Trophoblast cell (in vitro differentiated cells and primary cell): ENCODE data around the gene GNG14.
A peak's percentile ranks its signal among the peaks of the same experiment; 100 is the strongest.

Experiments used
- DNase-seq, 2 donors: peaks; one replicate each; pipeline ENCODE4 v3.0.0-alpha.2; 2016
- H2AFZ ChIP-seq: 2 replicates; pipeline ENCODE4 v1.6.1; 2013; ENCODE audit warnings: low read length, moderate library complexity, mild to moderate bottlenecking; ENCODE audit not compliant: insufficient read depth, poor library complexity
- H2AK5ac ChIP-seq: 2 replicates; pipeline ENCODE4 v1.6.1; 2013; ENCODE audit warnings: mild to moderate bottlenecking, low read length
- H2BK120ac ChIP-seq: 2 replicates; pipeline ENCODE4 v1.6.1; 2013; ENCODE audit warnings: low read length, mild to moderate bottlenecking, moderate library complexity; ENCODE audit not compliant: insufficient read depth, poor library complexity
- H2BK12ac ChIP-seq: 2 replicates; pipeline ENCODE4 v1.6.1; 2013; ENCODE audit warnings: mild to moderate bottlenecking, low read length, moderate library complexity
- H2BK5ac ChIP-seq: 2 replicates; pipeline ENCODE4 v1.6.1; 2013; ENCODE audit warnings: low read length, low read depth, moderate library complexity, mild to moderate bottlenecking; ENCODE audit not compliant: poor library complexity
- H3K14ac ChIP-seq: 2 replicates; pipeline ENCODE4 v1.6.1; 2013; ENCODE audit warnings: mild to moderate bottlenecking, low read length
- H3K18ac ChIP-seq: 2 replicates; pipeline ENCODE4 v1.6.1; 2013; ENCODE audit warnings: mild to moderate bottlenecking, low read length
- H3K23ac ChIP-seq: 2 replicates; pipeline ENCODE4 v1.6.1; 2013; ENCODE audit warnings: low read length
- H3K27ac ChIP-seq: 2 replicates; pipeline ENCODE4 v1.5.1; 2013; ENCODE audit warnings: low read depth, mild to moderate bottlenecking, inconsistent platforms, low read length, moderate library complexity
- H3K27me3 ChIP-seq: 2 replicates; pipeline ENCODE4 v1.6.1; 2013; ENCODE audit warnings: inconsistent platforms, mild to moderate bottlenecking, low read length, moderate library complexity; ENCODE audit not compliant: insufficient read depth
- H3K36me3 ChIP-seq, 2 experiments: 1 replicate in 1 of 2; 2 replicates in 1 of 2; pipeline ENCODE4 v1.6.1; 2013; ENCODE audit warnings: low read length in 2 of 2, mild to moderate bottlenecking in 2 of 2, moderate library complexity in 1 of 2; ENCODE audit not compliant: insufficient read depth in 2 of 2, control insufficient read depth in 1 of 2
- H3K4ac ChIP-seq: 2 replicates; pipeline ENCODE4 v1.6.1; 2013; ENCODE audit warnings: low read depth, mild to moderate bottlenecking, low read length, moderate library complexity
- H3K4me1 ChIP-seq, 2 experiments: 1 replicate in 1 of 2; 2 replicates in 1 of 2; pipeline ENCODE4 v1.6.1; 2013; ENCODE audit warnings: low read length in 2 of 2, mild to moderate bottlenecking in 2 of 2, moderate library complexity in 1 of 2; ENCODE audit not compliant: insufficient read depth in 2 of 2, control insufficient read depth in 1 of 2
- H3K4me2 ChIP-seq: 2 replicates; pipeline ENCODE4 v1.6.1; 2013; ENCODE audit warnings: inconsistent platforms, mild to moderate bottlenecking, low read length, moderate library complexity
- H3K4me3 ChIP-seq: 2 replicates; pipeline ENCODE4 v1.5.1; 2013; ENCODE audit warnings: mild to moderate bottlenecking, low read depth, low read length, inconsistent platforms
- H3K79me1 ChIP-seq: one replicate; pipeline ENCODE4 v1.6.1; 2013; ENCODE audit warnings: low read length
- H3K79me2 ChIP-seq: 2 replicates; pipeline ENCODE4 v1.6.1; 2013; ENCODE audit warnings: low read length, mild to moderate bottlenecking; ENCODE audit not compliant: control insufficient read depth, insufficient read depth, poor library complexity
- H3K9ac ChIP-seq: 2 replicates; pipeline ENCODE4 v1.6.1; 2013; ENCODE audit warnings: mild to moderate bottlenecking, low read length
- H3K9me3 ChIP-seq: 2 replicates; pipeline ENCODE4 v1.6.1; 2013; ENCODE audit warnings: low read depth, mild to moderate bottlenecking, control low read depth, inconsistent platforms, low read length; ENCODE audit not compliant: insufficient read depth
- H4K12ac ChIP-seq: 2 replicates; pipeline ENCODE4 v1.6.1; 2013; ENCODE audit warnings: low read depth, mild to moderate bottlenecking, low read length, moderate library complexity
- H4K8ac ChIP-seq: 2 replicates; pipeline ENCODE4 v1.6.1; 2013; ENCODE audit warnings: low read depth, mild to moderate bottlenecking, low read length, moderate library complexity
- H4K91ac ChIP-seq: one replicate; pipeline ENCODE4 v1.6.1; 2013; ENCODE audit warnings: low read depth, mild to moderate bottlenecking, low read length, moderate library complexity
- WGBS: extraction: QIAGEN DNeasy Blood & Tissue Kit; methylation state at CpG from one replicate; pipeline ENCODE4 v1.1.7; 2013; ENCODE audit warnings: missing lambda C conversion rate; ENCODE audit not compliant: insufficient read length, insufficient coverage; ENCODE audit errors: extremely low coverage; 5-methylcytosine and 5-hydroxymethylcytosine counted together

Gene GNG14

GRCh38 chr19:12667731-12668302 is 20.0 kb upstream of the GNG14 start:
- peaks cover 10% of the 10 kb centered on the region for H3K79me2 ChIP-seq
- H3K4me2 ChIP-seq: peak overlapping the region; percentile 91
- peaks cover 20 to 27% of the 10 kb centered on the region in 2 experiments for H3K4me1 ChIP-seq
- H2BK12ac ChIP-seq: no peak overlapping the region
- no peak overlapping the region for H2AK5ac ChIP-seq
- peak overlapping the region; percentile 12 for H3K18ac ChIP-seq
- H2AFZ ChIP-seq: no peak overlapping the region
- no peak overlapping the region for H2BK120ac ChIP-seq
- no peak overlapping the region for H3K23ac ChIP-seq
- no peak overlapping the region for H3K4me3 ChIP-seq
- no peak overlapping the region for H3K14ac ChIP-seq
- no peak for DNase-seq
- no peaks in the 10 kb centered on the region for H3K27me3 ChIP-seq
- no peak overlapping the region for H2BK5ac ChIP-seq
- H3K36me3 ChIP-seq: peaks cover 36 to 38% of the 10 kb centered on the region in 2 experiments
- no CpG with 5 or more reads among the region's 4 CpGs for WGBS
- H4K91ac ChIP-seq: no peak overlapping the region
- H3K9ac ChIP-seq: no peak overlapping the region
- no peak overlapping the region for H3K27ac ChIP-seq
- no peak overlapping the region for H3K4ac ChIP-seq
- H3K79me1 ChIP-seq: peaks cover 11% of the 10 kb centered on the region
- peak overlapping the region; percentile 46 for H4K12ac ChIP-seq
- no peaks in the 10 kb centered on the region for H3K9me3 ChIP-seq
- H4K8ac ChIP-seq: no peak overlapping the region

DNA sequence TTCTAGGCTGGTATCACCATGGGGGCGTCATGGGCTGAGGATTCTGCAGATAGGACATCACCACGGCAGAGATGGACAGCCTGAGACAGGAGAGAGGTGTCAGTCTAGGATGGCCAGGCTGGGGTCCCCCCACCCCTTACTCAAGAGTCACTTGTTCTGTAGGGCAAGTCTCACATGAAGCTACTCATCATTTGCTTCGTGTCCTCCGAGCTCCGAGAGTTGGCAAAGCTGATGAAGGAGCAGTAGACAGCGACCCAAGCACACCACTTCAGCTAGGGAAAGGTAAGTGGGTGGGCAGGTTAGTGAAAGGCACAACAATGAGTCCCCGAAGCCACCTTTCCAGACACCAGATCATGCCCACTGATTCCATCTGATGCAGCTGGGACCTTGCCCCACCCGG is 19.5 kb upstream of the GNG14 start:
- peak overlapping the region; percentile 91 for H3K4me2 ChIP-seq

GRCh38 chr19:12668932-12669269 is 18.9 kb upstream of the GNG14 start:
- Histone ChIP-seq H3K9me3 (no peaks in the 10 kb centered on the region), H3K4ac (peak overlapping the region; percentile 46), H3K36me3 (peaks cover 33 to 34% of the 10 kb centered on the region in 2 experiments), H2AFZ (peak overlapping the region; percentile 75), H3K4me2 (peak overlapping the region; percentile 91), H3K23ac (no peak overlapping the region), H3K27ac (peak overlapping the region; percentile 55), H2BK12ac (no peak overlapping the region), H3K18ac (peak overlapping the region; percentile 60), H3K4me1 (peaks cover 20 to 27% of the 10 kb centered on the region in 2 experiments), H4K12ac (peak overlapping the region; percentile 75), H4K8ac (peak overlapping the region; percentile 96), H2AK5ac (no peak overlapping the region), H3K9ac (peak overlapping the region; percentile 87), H3K27me3 (no peaks in the 10 kb centered on the region), H3K14ac (peak overlapping the region; percentile 62), H3K79me2 (peaks cover 10% of the 10 kb centered on the region), H4K91ac (peak overlapping the region; percentile 83), H3K4me3 (peak overlapping the region; percentile 86), H3K79me1 (peaks cover 11% of the 10 kb centered on the region), H2BK120ac (peak overlapping the region; percentile 29), H2BK5ac (peak overlapping the region; percentile 43)
- DNase-seq: peak; percentile 39 to 41
- no CpG with 5 or more reads among the region's 24 CpGs for WGBS

More for the DNA sequence above, 19.5 kb upstream of the GNG14 start:
- no peak for DNase-seq
- peaks cover 10% of the 10 kb centered on the region for H3K79me2 ChIP-seq
- peak overlapping the region; percentile 35 for H2AK5ac ChIP-seq
- H3K4me3 ChIP-seq: peak overlapping the region; percentile 86
- H2BK5ac ChIP-seq: no peak overlapping the region
- H2AFZ ChIP-seq: no peak overlapping the region
- H4K8ac ChIP-seq: peak overlapping the region; percentile 96
- peaks cover 36 to 38% of the 10 kb centered on the region in 2 experiments for H3K36me3 ChIP-seq
- peak overlapping the region; percentile 46 for H3K4ac ChIP-seq
- peak overlapping the region; percentile 46 for H4K12ac ChIP-seq
- H3K23ac ChIP-seq: no peak overlapping the region
- peaks cover 11% of the 10 kb centered on the region for H3K79me1 ChIP-seq
- H3K14ac ChIP-seq: peak overlapping the region; percentile 62
- H4K91ac ChIP-seq: peak overlapping the region; percentile 83
- H3K4me1 ChIP-seq: peaks cover 20 to 27% of the 10 kb centered on the region in 2 experiments
- H3K27ac ChIP-seq: no peak overlapping the region
- no CpG with 5 or more reads among the region's 8 CpGs for WGBS
- no peak overlapping the region for H2BK12ac ChIP-seq
- no peak overlapping the region for H2BK120ac ChIP-seq
- no peaks in the 10 kb centered on the region for H3K27me3 ChIP-seq
- peak overlapping the region; percentile 87 for H3K9ac ChIP-seq
- H3K18ac ChIP-seq: peak overlapping the region; percentile 18
- no peaks in the 10 kb centered on the region for H3K9me3 ChIP-seq

DNA sequence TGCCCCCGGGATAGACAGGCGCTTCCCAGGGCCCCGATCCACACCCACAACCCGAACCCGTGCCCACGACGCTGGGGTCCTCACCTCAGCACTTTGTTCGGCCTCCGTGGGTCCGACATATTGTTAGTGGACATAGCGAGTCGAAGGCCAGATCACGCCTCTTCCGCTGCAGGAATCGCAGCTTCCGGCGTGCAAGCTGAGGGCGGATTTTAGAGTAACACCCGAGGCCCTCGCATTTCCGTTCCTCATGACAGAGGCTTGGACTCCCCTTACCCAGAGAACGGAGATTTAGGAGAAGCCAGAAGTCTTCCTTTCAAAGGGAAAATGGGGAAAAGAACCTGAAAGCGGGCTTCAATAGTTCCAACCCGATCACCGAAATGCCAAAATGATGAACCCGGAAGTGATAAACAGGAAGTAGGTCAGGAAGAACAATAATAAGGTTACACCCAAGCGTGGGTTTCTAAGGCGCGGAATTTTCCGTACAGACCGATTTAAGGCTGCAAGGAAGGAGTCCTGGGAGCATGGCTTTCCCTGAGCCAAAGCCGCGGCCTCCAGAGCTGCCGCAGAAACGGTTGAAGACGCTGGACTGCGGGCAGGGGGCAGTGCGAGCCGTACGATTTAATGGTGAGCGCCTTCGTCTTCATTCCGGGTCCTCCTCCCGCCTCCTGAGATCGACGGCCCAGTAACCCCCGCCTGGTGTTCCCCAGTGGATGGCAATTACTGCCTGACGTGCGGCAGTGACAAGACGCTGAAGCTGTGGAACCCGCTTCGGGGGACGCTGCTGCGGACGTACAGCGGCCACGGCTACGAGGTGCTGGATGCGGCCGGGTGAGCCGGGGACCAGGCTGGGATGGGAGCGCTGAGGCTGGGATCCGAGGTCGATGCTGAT is 18.3 kb upstream of the GNG14 start:
- peak; percentile 71 to 86 for DNase-seq
- Histone ChIP-seq H4K12ac (peak overlapping the region; percentile 75), H3K18ac (peak overlapping the region; percentile 60), H3K36me3 (peaks cover 35 to 36% of the 10 kb centered on the region in 2 experiments), H2BK5ac (peak overlapping the region; percentile 73), H3K14ac (peak overlapping the region; percentile 62), H3K4me3 (peak overlapping the region; percentile 87), H2AK5ac (no peak overlapping the region), H3K4me2 (peak overlapping the region; percentile 91), H2BK120ac (peak overlapping the region; percentile 45), H2AFZ (peak overlapping the region; percentile 75), H3K9me3 (no peaks in the 10 kb centered on the region), H2BK12ac (no peak overlapping the region), H3K27ac (peak overlapping the region; percentile 77), H3K4me1 (peaks cover 20 to 27% of the 10 kb centered on the region in 2 experiments), H3K27me3 (no peaks in the 10 kb centered on the region), H3K79me1 (peaks cover 11% of the 10 kb centered on the region), H4K91ac (peak overlapping the region; percentile 83), H3K9ac (peak overlapping the region; percentile 87), H3K23ac (no peak overlapping the region), H3K4ac (peak overlapping the region; percentile 46), H4K8ac (peak overlapping the region; percentile 96), H3K79me2 (peaks cover 10% of the 10 kb centered on the region)
- WGBS: no CpG with 5 or more reads among the region's 64 CpGs
